AG04449 (cell line): ENCODE data around the gene TMEM119.
A peak's percentile ranks its signal among the peaks of the same experiment; 100 is the strongest.
"Not testable (repeated sequence)": the region's sequence is repeated elsewhere in the genome, so short reads cannot be mapped to it uniquely, and the experiment has no call there.

Source experiments
- CTCF ChIA-PET: fragments of 350-600 bp; formaldehyde crosslinking; extraction: SDS; loops from one replicate; lab custom pipeline; 2021; ENCODE audit warnings: antibody characterized with exemption; lab: Yijun Ruan, JAX
- POLR2A ChIA-PET: fragments of 400-600, 350-600 bp; formaldehyde crosslinking; extraction: SDS; loops from one replicate; lab custom pipeline; 2020; ENCODE audit warnings: antibody characterized with exemption, inconsistent platforms; lab: Yijun Ruan, JAX
- DNase-seq: peaks from one replicate; pipeline ENCODE4 v3.0.0-alpha.2; 2010; ENCODE audit warnings: low read depth, low spot score
- H3K4me3 ChIP-seq: 2 replicates; pipeline ENCODE4 v1.5.1; 2011; ENCODE audit warnings: low read depth, mild to moderate bottlenecking, control low read depth, low read length
- TF ChIP-seq, protein P1 (sequence below): IDR thresholded peaks from one replicate; pipeline ENCODE4 v1.5.1; 2011; ENCODE audit warnings: mild to moderate bottlenecking, moderate library complexity, low read length, control low read depth, inconsistent platforms; ENCODE audit not compliant: insufficient read depth; ENCODE audit errors: missing control alignments

The TMEM119 gene

DNA sequence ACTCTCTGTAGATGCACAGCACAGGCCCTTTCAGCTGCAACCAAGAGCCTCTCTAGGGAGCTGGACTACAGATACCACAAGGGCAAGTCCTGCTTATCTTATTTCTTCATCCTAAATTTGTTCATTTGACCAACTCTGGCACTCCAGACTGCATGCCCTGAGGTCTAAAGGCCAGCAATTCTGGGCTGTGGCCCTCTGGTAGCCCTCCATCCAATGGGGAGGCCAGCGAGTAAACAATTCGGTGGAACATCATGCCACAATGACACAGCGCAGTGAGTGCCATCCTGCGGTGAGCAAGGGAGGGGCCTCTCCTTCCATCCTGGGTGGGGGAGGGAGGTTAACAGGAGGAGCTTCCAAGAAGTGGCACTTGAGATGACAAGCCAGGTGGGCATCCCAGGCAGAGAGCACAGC is 36.5 kb upstream of the TMEM119 start:
- no peak for DNase-seq
- ChIA-PET POLR2A (interaction anchor here (1.8 kb wide), 1 partner anchor 12 kb away, joined by 5 read pairs; no protein-coding TSS in a partner anchor), CTCF (interaction anchor here (1.5 to 5.6 kb wide), 3 partner anchors 16 to 169 kb away, joined by 8 to 24 read pairs (median 21); no protein-coding TSS in a partner anchor)
- no peak overlapping the region for H3K4me3 ChIP-seq
- TF ChIP-seq, protein P1, sequence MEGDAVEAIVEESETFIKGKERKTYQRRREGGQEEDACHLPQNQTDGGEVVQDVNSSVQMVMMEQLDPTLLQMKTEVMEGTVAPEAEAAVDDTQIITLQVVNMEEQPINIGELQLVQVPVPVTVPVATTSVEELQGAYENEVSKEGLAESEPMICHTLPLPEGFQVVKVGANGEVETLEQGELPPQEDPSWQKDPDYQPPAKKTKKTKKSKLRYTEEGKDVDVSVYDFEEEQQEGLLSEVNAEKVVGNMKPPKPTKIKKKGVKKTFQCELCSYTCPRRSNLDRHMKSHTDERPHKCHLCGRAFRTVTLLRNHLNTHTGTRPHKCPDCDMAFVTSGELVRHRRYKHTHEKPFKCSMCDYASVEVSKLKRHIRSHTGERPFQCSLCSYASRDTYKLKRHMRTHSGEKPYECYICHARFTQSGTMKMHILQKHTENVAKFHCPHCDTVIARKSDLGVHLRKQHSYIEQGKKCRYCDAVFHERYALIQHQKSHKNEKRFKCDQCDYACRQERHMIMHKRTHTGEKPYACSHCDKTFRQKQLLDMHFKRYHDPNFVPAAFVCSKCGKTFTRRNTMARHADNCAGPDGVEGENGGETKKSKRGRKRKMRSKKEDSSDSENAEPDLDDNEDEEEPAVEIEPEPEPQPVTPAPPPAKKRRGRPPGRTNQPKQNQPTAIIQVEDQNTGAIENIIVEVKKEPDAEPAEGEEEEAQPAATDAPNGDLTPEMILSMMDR: no peak

DNA sequence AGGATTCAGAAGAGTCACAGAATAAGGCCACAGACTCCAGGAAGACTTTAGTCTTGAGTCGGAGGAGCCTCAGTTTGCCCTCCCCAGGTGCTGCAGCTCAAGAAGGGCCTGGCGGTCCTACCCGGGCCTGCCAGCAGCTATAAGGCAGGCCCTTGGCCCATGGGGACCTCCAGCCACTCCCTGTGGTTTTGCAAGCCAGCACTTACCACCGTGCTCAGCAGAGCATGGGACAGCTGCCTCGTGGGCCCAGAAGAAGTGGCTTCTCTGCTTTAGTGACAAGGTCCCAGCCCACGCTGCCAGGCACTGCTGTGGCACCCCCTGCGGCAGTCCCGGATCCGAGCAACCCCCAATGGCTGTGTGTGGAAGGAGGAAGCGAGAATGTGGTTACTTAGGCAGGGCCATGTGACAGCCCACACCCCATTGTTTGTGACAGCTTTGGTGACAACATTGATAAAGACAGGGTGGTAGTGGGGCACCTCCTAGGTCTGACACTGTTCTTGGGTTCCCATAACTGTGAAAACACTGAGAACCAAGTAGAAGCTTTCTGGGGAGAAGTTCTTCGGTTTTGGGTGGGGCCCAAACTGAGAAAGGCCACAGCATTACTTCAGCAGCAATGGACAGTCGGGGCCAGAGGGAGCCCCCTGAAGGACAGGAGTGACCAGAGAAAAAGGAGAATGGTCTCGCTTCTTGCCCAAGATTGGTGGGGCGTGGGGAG is 35.8 kb upstream of the TMEM119 start, which contains the start of gene SELPLG:
Gene SELPLG (minus strand): TSS at position 361 of the 715 bp plus-strand sequence. CDS start 9,587 bp downstream, outside the sequence.
- CTCF ChIA-PET: interaction anchor here (1.0 to 4.4 kb wide), 2 partner anchors 16 to 170 kb away, joined by 7 to 24 read pairs; no protein-coding TSS in a partner anchor
- TF ChIP-seq, protein P1: no peak
- POLR2A ChIA-PET: no interaction called here
- DNase-seq: no peak
- H3K4me3 ChIP-seq: no peak within 1 kb of the TSS

DNA sequence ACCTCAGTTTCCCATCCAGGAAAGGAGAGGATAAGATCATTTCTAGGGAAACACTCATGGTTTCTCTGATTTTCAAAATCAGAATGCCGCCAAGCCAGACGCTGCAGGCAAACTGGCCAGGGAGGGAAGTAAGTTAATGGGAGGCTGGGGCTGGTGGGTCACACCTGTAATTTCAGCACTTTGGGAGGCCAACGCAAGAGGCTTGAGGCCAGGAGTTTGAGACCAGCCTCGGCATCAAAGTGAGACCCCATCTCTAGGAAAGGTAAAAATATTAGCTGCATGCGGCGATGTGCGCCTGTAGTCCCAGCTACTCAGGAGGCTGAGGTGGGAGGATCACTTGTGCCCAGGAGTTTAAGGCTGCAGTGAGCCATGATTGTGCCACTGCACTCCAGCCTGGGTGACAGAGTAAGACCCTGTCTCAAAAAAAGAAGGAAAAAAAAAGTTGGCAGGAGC is 35.2 kb upstream of the TMEM119 start:
- TF ChIP-seq, protein P1: no peak
- H3K4me3 ChIP-seq: no peak overlapping the region
- no peak for DNase-seq
- CTCF ChIA-PET: interaction anchor here (1.0 to 1.9 kb wide), 2 partner anchors 15 to 63 kb away, joined by 6 to 7 read pairs; no protein-coding TSS in a partner anchor
- POLR2A ChIA-PET: no interaction called here

DNA sequence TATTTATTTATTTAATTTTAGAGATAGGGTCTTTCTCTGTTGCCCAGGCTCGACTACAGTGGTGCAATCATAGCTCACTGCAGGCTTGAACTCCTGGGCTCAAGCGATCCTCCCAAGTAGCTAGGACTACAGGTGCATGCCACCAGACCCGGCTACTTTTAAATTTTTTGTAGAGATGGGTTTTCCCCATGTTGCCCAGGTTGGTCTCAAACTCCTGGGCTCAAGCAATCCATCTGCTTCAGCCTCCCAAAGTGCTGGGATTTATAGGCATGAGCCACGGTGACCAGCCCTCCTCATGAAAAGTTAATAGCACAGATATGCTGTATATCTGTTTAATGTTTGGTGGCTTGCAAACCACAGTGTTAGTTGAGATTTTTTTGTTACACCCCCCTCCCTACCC is 33.4 kb upstream of the TMEM119 start:
- H3K4me3 ChIP-seq, POLR2A ChIA-PET, DNase-seq: not testable (repeated sequence)
- CTCF ChIA-PET: interaction anchor here (0.6 to 6.6 kb wide), 6 partner anchors 13 to 320 kb away, joined by 5 to 84 read pairs (median 7); no protein-coding TSS in a partner anchor

DNA sequence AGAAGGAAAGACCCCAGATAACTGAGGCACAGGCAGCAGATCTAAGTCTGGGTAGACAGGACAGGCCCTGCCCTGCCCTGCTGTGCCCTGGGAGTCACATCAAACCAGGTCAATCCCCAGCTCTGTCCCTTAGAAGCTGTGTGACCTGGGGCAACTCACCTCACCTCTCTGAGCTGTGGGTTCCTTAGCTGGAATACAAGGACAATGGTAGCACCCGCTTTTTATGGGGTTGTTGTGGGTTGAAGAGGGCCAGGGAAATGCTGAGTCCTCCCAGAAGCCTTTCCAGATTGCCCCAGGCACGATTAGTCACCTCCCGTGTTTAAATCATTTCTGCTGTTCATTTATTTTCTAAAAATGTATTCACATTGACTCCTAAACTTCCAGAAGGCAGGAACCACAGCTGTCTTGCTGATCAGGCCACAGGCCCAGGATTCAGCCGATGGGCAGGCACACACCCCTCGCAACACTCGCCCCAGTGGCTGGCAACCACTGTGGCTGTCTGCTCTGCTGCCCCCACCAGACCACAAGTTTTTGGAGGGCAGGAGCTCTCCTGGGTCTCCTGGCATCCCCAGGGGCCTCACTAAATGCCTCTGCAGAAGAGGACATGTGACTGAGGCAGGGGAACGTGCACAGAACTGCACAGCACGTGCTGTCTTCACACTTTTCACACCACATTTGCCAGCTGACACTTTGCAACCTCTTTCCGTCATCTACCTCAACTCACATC is 32.8 kb upstream of the TMEM119 start:
- ChIA-PET POLR2A (interaction anchor here (0.6 kb wide), 2 partner anchors 8 to 202 kb away, joined by 3 to 4 read pairs; no protein-coding TSS in a partner anchor), CTCF (interaction anchor here (1.2 to 6.6 kb wide), 5 partner anchors 12 to 320 kb away, joined by 6 to 84 read pairs (median 12); no protein-coding TSS in a partner anchor)
- H3K4me3 ChIP-seq: no peak overlapping the region
- TF ChIP-seq, protein P1: no peak
- DNase-seq: no peak

DNA sequence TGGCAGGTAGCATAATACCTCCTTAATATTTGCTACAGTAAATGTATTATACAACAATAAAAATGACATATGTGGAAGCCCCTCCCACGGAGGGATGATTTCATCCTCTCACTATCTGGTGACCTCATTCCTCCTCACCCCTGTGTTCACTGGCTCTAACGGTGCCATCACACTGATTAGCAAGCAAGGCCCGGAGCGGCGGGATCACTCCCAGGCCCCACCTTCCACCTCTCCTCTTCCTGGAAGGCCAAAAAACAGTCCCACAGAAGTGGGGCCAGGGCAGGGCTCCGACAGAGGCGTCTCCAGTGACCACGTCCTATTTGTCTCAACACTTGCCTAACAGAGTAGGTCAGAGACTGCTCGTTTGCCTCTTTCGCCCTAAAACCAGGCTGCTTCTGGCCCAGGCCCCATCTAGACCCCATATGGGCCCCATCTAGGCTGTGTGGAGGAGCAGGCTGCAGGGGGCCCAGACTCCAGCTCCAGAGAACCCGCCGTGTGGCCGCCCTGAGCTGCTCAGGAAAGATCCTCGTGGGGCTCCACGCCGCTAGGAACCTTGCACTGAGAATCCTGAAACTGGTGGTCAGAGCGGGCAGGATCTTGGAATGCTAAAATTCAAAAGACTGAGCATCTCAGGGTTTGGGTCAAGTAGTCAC is 32.1 kb upstream of the TMEM119 start:
- H3K4me3 ChIP-seq: no peak overlapping the region
- peak; percentile 33 for DNase-seq
- ChIA-PET POLR2A (interaction anchor here (0.6 to 1.4 kb wide), 3 partner anchors 9 to 203 kb away, joined by 3 to 4 read pairs (median 4); no protein-coding TSS in a partner anchor), CTCF (interaction anchor here (1.2 to 6.6 kb wide), 5 partner anchors 12 to 321 kb away, joined by 6 to 84 read pairs (median 12); no protein-coding TSS in a partner anchor)
- TF ChIP-seq, protein P1: no peak
